C4-2B (cell line): Measurements from ENCODE around the gene KMT2E.

ENCODE experiments used
- H3K27ac ChIP-seq: fragments of 450-650 bp; 2 replicates; pipeline ENCODE4 v1.5.1; 2017
- CTCF ChIP-seq: fragments of 450-650 bp; conservative IDR thresholded peaks from 2 replicates; pipeline ENCODE4 v1.5.1; 2017; ENCODE audit warnings: mild to moderate bottlenecking
- ZFX ChIP-seq: fragments of 450-650 bp; IDR thresholded peaks from 2 replicates; pipeline ENCODE4 v1.6.1; 2017

Gene KMT2E

GRCh38 chr7:104978460-104978859 lies 35.5 kb upstream of the KMT2E start:
- no peak for TF ChIP-seq ZFX
- TF ChIP-seq CTCF: no peak

GRCh38 chr7:104979167-104979841 lies 34.7 kb upstream of the KMT2E start:
- TF ChIP-seq ZFX (no peak), CTCF (no peak)
- peak overlapping the region; percentile 72 for H3K27ac ChIP-seq

More at GRCh38 chr7:104978460-104978859, 35.5 kb upstream of the KMT2E start:
- H3K27ac ChIP-seq: no peak overlapping the region

- H3K27ac ChIP-seq: no peak overlapping the region
These were observed 33.6 kb upstream of the KMT2E start for GRCh38 chr7:104980440-104980839.

GRCh38 chr7:104980841-104981671 lies 32.9 kb upstream of the KMT2E start:
- H3K27ac ChIP-seq: no peak overlapping the region
- TF ChIP-seq ZFX: no peak
- TF ChIP-seq CTCF: peak; percentile 93

More at GRCh38 chr7:104980440-104980839, 33.6 kb upstream of the KMT2E start:
- TF ChIP-seq CTCF (no peak), ZFX (no peak)

DNA sequence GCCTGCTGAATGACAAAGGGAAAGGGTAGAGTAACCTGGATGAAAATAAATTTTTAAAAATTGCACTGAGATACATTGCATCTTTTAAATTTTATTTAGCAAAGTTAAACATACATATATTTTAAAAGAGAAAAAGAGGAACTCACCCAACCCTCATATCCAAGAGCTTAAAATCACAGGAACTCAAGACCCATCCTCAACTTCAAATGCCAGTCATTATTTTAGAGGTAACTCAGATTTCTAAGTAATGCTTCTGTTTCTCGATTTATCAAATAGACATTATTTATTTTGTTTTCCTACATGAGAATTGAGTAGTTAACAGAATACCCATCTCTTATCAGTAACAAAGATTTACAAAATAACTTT lies 32.4 kb upstream of the KMT2E start:
- no peak overlapping the region for H3K27ac ChIP-seq
- TF ChIP-seq CTCF (no peak), ZFX (no peak)

DNA sequence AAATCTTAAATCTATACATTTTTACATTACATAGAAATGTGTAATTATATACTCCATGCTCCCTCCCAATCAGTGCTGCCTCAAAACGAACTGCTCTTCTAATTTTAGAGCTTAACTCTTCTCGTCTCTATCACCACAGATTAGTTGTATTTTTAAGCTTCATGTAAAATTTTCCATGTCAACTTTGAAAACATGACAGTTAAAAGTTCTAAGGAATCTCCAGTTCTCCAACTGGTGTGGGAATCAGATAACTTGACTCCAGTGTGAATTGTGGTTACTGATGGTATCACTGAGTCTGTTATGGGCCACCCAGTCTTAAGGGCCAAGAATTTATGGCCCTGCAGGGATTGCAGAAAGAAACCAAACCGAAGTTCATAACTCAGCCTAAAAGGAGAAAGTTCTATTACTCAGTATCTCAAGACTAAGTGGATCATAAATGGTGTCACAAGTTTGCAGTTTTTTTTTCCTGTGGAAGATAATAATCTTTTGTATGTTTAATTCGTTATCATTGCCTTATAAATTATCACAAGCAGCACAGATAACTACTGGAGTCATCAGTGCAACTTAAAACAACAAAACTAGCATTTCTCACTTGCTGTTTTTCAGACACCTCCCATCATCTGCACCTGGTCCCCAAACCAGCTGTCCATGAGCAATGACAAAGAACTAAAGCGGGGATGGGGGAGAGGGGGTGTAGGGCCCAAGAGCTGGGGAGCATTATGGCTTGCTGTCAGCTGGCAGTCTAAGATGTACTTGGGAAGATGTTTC lies 31.5 kb upstream of the KMT2E start:
- TF ChIP-seq ZFX (no peak), CTCF (no peak)
- H3K27ac ChIP-seq: peak overlapping the region; percentile 84

DNA sequence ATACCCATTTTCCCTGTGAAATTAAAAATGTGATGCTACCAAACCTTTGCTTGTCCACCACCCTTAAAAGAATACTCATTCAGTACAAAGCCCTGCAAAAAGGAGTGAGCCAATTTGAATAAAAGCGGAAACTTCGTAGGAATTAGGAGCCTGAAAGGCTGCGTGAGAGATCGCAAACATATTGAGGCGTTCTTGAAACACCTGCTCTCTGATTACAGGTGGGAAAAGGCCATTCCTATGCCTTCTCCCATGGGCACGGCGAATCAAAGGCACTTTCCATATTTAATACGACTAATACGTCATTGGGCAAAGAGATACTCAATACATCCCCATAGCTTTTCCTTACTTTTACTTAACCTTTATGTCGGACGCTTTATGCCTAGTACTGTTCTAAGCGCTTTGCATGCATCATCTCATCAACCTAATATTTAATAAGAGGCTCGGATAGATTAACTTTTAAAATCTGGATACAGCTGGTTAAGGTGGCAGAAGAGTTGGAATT lies 30.9 kb upstream of the KMT2E start:
- peak overlapping the region; percentile 84 for H3K27ac ChIP-seq
- TF ChIP-seq CTCF: no peak
- TF ChIP-seq ZFX: no peak
